Subcutaneous adipose tissue (tissue), 4 donors: ENCODE measurements around the gene ATP13A3. TPM values are rescaled to one million over a fixed set of nuclear protein-coding genes. Genes with fewer than 3 reads are reported as not detected.

ENCODE experiments used
- total RNA-seq, 4 donors: library from RNA; depleted of rRNA; stranded (reverse); fragments of >200 nt; gene quantifications; one replicate each; pipeline ENCODE4 v1.1.0, GENCODE V29; 2016
- TF ChIP-seq, protein P1 (sequence below): fragments of 450-650 bp; IDR thresholded peaks from one replicate; pipeline ENCODE4 v1.5.1; 2016; ENCODE audit warnings: low read depth, mild to moderate bottlenecking, control low read depth, antibody characterized with exemption, moderate library complexity

ATP13A3 gene
- total RNA-seq, 4 donors from 2014 or later: 117 to 222 (median 170) TPM

DNA sequence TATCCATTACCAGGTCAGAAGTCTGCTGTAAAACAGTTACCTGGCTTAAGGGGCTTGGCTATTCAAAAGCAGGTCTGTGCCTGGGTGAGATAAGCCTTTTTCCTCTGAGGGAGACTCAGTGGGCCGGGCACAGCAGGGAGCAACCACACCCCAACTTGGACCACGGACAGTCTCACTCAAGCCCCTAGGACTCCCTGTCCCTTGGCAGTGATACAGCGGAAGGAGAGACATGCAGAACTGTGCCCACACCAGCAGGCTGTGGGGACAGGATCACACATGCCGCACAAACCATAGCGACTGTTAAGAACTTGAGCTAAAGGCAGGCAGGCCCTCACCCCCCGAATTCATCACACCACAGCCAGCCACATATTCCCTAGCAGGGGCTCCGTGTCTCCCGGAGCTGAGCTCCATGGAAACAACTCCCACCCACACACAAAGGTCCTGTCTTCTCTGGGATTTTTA, 84.9 kb downstream of the ATP13A3 start:
- TF ChIP-seq, protein P1, sequence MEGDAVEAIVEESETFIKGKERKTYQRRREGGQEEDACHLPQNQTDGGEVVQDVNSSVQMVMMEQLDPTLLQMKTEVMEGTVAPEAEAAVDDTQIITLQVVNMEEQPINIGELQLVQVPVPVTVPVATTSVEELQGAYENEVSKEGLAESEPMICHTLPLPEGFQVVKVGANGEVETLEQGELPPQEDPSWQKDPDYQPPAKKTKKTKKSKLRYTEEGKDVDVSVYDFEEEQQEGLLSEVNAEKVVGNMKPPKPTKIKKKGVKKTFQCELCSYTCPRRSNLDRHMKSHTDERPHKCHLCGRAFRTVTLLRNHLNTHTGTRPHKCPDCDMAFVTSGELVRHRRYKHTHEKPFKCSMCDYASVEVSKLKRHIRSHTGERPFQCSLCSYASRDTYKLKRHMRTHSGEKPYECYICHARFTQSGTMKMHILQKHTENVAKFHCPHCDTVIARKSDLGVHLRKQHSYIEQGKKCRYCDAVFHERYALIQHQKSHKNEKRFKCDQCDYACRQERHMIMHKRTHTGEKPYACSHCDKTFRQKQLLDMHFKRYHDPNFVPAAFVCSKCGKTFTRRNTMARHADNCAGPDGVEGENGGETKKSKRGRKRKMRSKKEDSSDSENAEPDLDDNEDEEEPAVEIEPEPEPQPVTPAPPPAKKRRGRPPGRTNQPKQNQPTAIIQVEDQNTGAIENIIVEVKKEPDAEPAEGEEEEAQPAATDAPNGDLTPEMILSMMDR: no peak

GRCh38 chr3:194401346-194401745, 85.5 kb downstream of the ATP13A3 start:
- TF ChIP-seq, protein P1: no peak

DNA sequence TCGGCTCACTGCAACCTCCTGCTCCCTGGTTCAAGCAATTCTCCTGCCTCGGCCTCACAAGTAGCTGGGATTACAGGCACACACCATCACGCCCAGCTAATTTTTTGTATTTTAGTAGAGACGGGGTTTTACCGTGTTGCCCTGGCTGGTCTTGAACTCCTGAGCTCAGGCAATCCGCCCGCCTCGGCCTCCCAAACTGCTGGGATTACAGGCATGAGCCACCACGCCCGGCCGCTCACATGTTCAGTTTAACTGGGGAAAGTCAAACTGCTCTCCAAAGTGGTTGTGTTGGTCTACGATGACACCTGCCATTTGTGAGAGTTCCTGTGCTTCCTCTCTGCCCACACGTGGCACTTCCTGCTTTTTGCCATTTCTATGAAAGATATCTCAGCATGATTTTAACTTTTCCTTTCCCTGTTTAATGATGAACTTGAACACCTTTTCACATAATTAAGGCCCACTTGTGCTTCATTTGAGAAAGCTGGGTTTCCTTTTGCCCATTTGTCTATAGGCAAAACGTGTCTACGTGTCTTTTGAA, 86.9 kb downstream of the ATP13A3 start:
- TF ChIP-seq, protein P1: no peak

- TF ChIP-seq, protein P1: no peak
Measured at GRCh38 chr3:194399166-194399565, 87.6 kb downstream of the ATP13A3 start, which contains the start of gene GP5. GP5 (minus strand) TSS chr3:194399266; CDS start chr3:194398282, 984 bp downstream.

DNA sequence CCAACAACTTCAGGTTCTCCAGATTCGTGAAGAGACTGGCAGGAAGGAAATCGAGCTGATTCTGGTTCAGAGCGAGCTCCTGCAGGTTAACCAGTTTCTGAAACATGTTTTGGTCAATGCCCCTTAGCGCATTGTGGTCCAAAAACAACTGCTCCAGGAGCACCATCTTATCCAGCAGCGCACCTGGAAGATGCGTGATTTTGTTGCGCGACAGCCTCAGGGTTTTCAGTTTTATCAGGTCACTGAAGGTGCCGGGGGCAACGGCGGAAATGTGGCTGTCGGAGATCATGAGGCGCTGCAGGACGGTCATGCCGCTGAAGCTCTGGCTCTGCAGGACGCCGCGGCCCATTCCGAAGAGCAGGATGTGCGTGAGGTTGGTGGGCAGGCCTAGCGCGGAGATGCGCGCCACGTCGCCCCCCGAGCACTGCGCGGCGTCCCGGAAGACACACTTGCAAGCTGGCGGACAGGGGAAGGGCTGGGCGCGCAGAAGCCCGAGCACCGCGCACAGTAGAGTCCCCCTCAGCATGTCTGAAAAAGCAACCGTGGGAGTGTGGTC, 89.0 kb downstream of the ATP13A3 start:
- TF ChIP-seq, protein P1: no peak

GRCh38 chr3:194396859-194397756, 89.7 kb downstream of the ATP13A3 start:
- TF ChIP-seq, protein P1: no peak

- TF ChIP-seq, protein P1: no peak
Measured at GRCh38 chr3:194396539-194396858, 90.3 kb downstream of the ATP13A3 start.
